ENCODE results near the gene LRP1-AS.

Gene LRP1-AS

GRCh38 chr12:57119294-57120085, 27.9 kb downstream of the LRP1-AS start:
- no peak for DNase-seq (ENCODE audit: low spot score)

GRCh38 chr12:57118711-57119271, 28.6 kb downstream of the LRP1-AS start:
- DNase-seq (ENCODE audit: low spot score): peak; percentile 43

GRCh38 chr12:57116580-57117281, 30.7 kb downstream of the LRP1-AS start:
- DNase-seq (ENCODE audit: low spot score): no peak

DNA sequence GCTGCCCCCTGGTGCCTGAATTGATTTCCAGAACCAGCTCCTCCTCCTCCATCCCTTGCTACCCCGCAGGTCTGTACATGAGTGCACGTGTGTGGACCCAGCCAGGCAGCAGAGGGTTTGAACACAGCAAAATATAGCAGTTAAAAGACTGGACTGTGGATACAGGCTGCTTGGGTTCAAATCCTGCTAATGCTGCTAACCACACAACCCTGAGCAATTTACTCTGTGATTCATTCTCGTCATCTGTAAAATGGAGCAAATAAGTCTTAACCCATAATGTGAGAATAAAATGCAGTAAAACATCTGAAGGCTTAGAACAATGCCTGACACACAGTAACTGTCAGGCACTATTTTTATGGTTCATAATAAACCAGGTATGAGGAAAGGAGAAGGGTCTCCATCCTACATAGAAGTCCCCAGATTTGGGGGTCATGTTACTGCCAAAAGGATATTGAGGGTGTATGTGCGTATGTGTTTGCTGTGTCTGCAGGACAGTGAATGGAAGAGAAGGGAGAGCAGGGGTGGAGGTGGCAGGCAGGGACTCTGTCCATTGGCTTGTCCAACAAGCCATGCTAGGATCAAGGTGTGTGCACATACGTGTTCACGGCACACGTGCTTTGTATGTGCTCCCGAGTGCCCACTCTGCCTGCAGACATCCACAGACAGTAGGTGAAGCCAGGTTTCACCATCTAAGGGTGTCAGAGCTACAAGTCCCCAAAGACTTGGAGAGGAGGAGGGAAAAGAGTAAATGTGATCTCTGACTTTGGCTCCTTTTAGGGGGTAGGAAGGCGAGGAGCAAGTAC, 34.7 kb downstream of the LRP1-AS start:
- DNase-seq (ENCODE audit: low spot score): no peak

DNA sequence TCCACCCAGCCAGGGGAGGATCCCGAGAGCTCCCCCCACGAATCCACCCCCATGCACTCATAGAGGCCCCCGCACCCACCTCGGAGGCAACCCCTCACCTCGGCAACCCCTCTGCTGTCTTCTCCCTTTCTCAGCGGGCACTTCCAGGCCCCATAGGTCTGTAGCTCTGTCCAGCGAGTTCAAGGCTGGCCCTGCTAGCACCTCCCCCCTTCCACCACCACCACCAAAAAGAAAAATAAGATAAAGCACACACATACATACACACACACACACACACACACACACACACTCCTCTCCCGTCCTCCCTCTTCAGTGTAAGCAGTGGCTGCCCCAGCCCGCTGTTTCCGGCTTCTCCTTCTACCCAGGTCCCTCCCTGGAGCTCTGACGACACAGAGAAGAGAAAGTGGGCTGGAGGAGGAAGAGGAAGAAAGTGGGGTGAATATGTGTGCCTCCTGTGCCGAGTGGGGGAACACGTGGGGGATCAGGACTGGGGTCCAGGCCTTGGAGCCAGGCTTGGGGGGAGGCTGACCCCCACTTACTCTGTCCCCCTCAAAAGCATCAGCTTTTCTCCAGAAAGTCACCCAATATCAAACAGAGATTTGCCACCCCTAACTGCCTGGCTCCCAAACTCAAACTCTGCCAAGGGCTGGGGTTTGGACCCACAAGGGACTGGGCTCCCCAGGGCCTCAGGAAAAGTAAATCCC, 36.2 kb downstream of the LRP1-AS start, which contains the start of gene STAT6:
Gene STAT6 (minus strand): TSS at position 332 of the 704 bp plus-strand sequence. CDS start 3,084 bp downstream, outside the sequence.
- DNase-seq (ENCODE audit: low spot score): peak; percentile 94

- peak; percentile 84 for DNase-seq (ENCODE audit: low spot score)
Measured at GRCh38 chr12:57110104-57111030, 37.1 kb downstream of the LRP1-AS start.

GRCh38 chr12:57109207-57110103, 38.0 kb downstream of the LRP1-AS start:
- no peak for DNase-seq (ENCODE audit: low spot score)

DNA sequence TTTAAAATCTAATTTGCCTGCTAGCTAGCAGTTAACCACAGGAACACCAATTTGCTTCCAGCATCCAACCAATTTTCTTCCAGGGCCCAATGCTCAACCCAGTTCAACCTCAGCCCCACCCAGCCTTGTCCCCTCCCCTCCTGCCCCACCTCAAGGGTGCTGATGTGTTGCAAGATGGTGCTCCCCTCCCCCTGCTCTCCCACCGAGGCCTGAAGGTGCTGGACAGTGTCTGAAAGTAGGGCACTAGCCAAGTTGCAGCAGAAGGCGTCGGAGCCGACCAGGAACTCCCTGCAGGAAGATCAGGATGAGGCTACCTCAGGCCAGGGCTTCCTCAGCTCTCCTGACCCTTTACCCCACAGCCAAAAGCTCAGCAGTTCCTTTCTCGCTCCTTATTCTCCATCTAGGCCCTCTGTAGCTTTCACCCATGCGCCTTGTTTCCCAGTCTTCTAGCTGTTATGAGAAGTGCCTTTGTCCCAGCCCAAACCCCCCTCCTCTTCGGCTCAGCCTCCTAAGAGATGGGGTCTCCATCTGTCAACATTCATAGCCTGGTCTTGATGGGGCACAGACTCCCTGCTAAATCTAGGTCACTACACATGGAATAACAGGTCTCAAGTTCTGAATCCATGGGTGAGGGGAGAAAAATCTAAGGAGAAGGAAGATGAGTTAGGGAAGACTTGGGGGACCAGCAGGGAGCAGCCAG, 39.8 kb downstream of the LRP1-AS start:
- DNase-seq (ENCODE audit: low spot score): no peak

- DNase-seq (ENCODE audit: low spot score): no peak
Measured at GRCh38 chr12:57106021-57106708, 41.3 kb downstream of the LRP1-AS start.

DNA sequence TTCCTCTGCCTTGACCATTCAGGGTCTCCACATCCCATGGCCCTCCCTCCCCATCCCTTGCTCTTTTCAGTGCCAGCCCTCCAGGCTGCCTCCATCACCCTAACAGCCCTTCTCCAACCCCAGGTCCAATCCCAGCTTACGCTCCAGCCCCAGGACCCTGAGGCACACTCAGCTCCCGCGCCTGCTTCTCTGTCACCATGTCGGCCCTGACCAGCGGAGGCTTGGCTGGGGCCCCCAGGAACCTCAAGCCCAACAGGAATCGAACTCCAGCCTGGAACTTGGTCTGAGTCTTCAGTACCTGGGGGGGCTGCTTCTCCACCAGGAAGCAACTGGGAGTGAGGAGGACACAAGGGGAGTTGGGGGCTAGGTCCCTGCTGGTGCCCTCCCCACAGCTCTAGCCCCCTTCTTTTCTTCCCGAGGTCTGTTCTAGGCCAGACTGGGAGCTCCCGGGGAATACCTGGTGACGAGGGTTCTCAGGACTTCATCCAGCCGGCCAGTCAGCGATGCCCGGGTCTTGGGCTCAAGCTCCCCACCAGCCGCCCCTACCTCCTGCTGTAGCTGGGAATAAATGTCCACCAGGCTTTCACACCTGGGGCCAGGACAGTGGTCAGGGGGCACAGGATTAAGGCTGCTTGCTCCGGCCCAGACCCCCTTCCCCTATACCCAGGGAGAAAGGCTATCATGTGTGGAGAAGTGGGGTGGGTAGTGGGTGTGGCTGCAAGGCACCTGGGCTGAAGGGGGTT, 42.2 kb downstream of the LRP1-AS start:
- no peak for DNase-seq (ENCODE audit: low spot score)

DNA sequence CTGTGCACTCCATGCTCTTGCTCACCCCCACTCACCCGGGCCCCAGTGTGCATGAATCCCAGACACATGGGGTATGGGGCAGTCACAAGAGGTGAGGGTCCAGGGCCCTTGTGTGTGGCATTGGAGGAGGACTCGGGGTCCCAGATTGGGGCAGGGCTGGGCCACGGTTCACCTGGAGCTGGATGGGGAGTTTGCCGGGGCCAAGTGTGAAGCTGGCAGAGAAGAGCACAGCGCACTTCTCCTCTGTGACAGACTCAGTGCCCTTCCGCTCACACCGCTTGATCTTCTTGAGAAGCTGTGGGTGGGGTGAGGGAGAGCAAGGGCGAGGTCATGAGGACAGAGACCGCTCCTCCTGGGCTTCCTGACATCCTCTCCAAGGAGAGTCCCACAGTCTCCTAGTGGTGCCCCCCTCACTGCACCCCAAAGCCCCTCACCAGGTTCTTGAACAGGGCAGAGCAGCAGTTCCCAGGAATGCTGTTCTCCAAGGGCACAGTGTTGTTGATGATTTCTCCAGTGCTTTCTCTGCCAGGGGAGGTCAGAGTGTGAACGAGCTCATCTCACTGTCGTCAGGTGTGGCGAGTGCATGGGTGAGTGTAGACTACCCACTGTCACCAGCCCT, 43.0 kb downstream of the LRP1-AS start:
- no peak for DNase-seq (ENCODE audit: low spot score)

DNA sequence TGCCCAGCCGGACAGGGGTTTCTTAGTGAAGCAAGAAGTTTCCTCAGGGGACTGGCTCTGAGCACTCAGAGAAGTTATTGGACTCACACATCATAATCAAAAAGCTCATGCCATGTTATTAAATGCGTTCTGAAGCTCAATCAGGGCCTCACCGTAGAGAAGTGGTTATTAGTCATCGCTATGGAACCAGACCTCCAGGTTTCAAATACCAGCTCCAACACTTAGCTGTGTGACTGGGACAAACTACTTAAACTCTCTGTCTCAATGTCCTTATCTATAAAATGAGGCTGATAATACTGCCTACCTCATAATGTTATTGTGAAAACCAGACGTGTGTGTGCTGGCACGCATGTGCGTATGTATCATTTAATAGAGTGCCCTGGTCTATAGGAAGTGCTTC, 43.6 kb downstream of the LRP1-AS start:
- DNase-seq (ENCODE audit: low spot score): no peak

GRCh38 chr12:57101892-57102695, 45.3 kb downstream of the LRP1-AS start:
- DNase-seq (ENCODE audit: low spot score): no peak

- DNase-seq (ENCODE audit: low spot score): no peak
Measured at GRCh38 chr12:57099766-57100165, 47.7 kb downstream of the LRP1-AS start.

GRCh38 chr12:57099047-57099714, 48.2 kb downstream of the LRP1-AS start:
- no peak for DNase-seq (ENCODE audit: low spot score)

DNA sequence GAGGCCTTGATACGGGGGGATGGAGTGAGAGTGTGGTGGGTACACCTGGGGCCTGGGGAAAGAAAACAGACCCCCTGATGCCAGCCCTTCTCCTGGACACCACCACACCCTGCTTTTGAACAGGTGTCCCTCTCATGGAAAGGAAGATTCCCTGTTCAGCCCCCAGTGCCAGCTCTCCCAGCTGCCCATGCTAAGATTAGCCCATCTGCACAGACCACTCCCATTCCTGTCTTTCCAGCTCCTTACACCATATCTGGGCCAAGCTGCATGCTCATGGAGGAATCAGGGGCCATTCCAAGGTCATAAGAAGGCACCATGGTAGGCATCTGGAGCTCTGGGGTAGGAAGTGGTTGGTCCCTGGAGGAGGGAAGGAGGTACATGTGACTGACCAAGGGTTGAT, 48.9 kb downstream of the LRP1-AS start:
- no peak for DNase-seq (ENCODE audit: low spot score)

Data from NAMALWA (cell line).